Endothelial cell of umbilical vein (primary cell): Measurements from ENCODE around the gene TFDP1. TPM values are rescaled to one million over a fixed set of nuclear protein-coding genes. Genes with fewer than 3 reads are reported as not detected.
"Not testable (repeated sequence)": the region's sequence is repeated elsewhere in the genome, so short reads cannot be mapped to it uniquely, and the experiment has no call there.

ENCODE experiments used
- BruUV-seq: library from RNA; stranded (reverse); fragments of 400-500 nt; replicated peaks from 2 replicates; lab custom pipeline; 2021; lab: Mats Ljungman, UMichigan
- CTCF ChIA-PET: fragments of 300-600, 350-600 bp; sonication (Branson Sonifier 250); formaldehyde crosslinking; loops from one replicate; lab custom pipeline; 2021; ENCODE audit warnings: antibody characterized with exemption, inconsistent platforms; lab: Charles Lee
- POLR2A ChIA-PET: fragments of 300-600, 350-600 bp; sonication (Branson Sonifier 250); formaldehyde crosslinking; loops from one replicate; lab custom pipeline; 2021; ENCODE audit warnings: antibody characterized with exemption, inconsistent platforms; lab: Charles Lee
- DNase-seq: peaks from one replicate; pipeline ENCODE4 v3.0.0-alpha.2; 2011; ENCODE audit warnings: low read depth, low spot score
- FAIRE-seq: peaks from 2 replicates; lab custom pipeline; 2011; peaks lifted over from hg19 to GRCh38; lab: Jason Lieb, UNC
- H2AFZ ChIP-seq: 2 replicates; pipeline ENCODE4 v1.6.0; 2012; ENCODE audit warnings: low read depth, low read length, control low read depth, inconsistent platforms
- H3K27ac ChIP-seq: 2 replicates; pipeline ENCODE4 v1.5.1; 2011; ENCODE audit warnings: low read depth, mild to moderate bottlenecking, control low read depth, low read length, moderate library complexity; ENCODE audit not compliant: insufficient read depth
- H3K27me3 ChIP-seq, 2 experiments: 2 replicates each; pipeline versions ENCODE4 v1.6.0 to v1.6.1; 2011; ENCODE audit warnings: low read length in 2 of 2, mixed read lengths in 1 of 2; ENCODE audit not compliant: control insufficient read depth in 2 of 2, insufficient read depth in 2 of 2
- H3K36me3 ChIP-seq, 2 experiments: 2 replicates in 1 of 2; 3 replicates in 1 of 2; pipeline ENCODE4 v1.5.1; 2011; ENCODE audit warnings: low read length in 2 of 2, mild to moderate bottlenecking in 1 of 2, moderate library complexity in 1 of 2; ENCODE audit not compliant: control insufficient read depth in 2 of 2, insufficient read depth in 2 of 2; ENCODE audit errors: extremely low read depth in 1 of 2
- H3K4me1 ChIP-seq: 3 replicates; pipeline ENCODE4 v1.5.1; 2011; ENCODE audit warnings: mild to moderate bottlenecking, low read length; ENCODE audit not compliant: control insufficient read depth, insufficient read depth; ENCODE audit errors: extremely low read depth
- H3K4me2 ChIP-seq: 2 replicates; pipeline ENCODE4 v1.6.1; 2011; ENCODE audit warnings: low read length, control low read depth, mixed read lengths; ENCODE audit not compliant: insufficient read depth
- H3K4me3 ChIP-seq, 3 experiments: fragments of 200-600 bp in 1 of 3; sonication (generic), shearing (Covaris generic) in 1 of 3; replicated peaks in 1 of 3; 2 replicates each; pipeline ENCODE4 v1.5.1; 2011 to 2016; ENCODE audit warnings: control low read depth in 3 of 3, low read length in 3 of 3, mild to moderate bottlenecking in 2 of 3, inconsistent platforms in 1 of 3, low read depth in 1 of 3, moderate library complexity in 1 of 3; ENCODE audit not compliant: insufficient read depth in 1 of 3
- H3K79me2 ChIP-seq: 2 replicates; pipeline ENCODE4 v1.6.0; 2012; ENCODE audit warnings: low read length, inconsistent platforms; ENCODE audit not compliant: control insufficient read depth, insufficient read depth
- H3K9ac ChIP-seq: replicated peaks from 2 replicates; pipeline ENCODE3; 2011; ENCODE audit warnings: low read length, control low read depth; ENCODE audit not compliant: insufficient read depth; ENCODE audit errors: extremely low read depth
- H3K9me1 ChIP-seq: replicated peaks from 3 replicates; pipeline ENCODE4 v1.6.0; 2011; ENCODE audit warnings: mild to moderate bottlenecking, low read length; ENCODE audit not compliant: control insufficient read depth, insufficient read depth; ENCODE audit errors: extremely low read depth
- H3K9me3 ChIP-seq: replicated peaks from 2 replicates; pipeline ENCODE4 v1.5.1; 2012; ENCODE audit warnings: low read length, inconsistent platforms; ENCODE audit not compliant: control insufficient read depth, insufficient read depth
- H4K20me1 ChIP-seq: replicated peaks from 2 replicates; pipeline ENCODE3; 2011; ENCODE audit warnings: mild to moderate bottlenecking, low read length; ENCODE audit not compliant: control insufficient read depth, insufficient read depth; ENCODE audit errors: extremely low read depth
- CTCF ChIP-seq, 2 donors: IDR thresholded peaks; 1 replicate in 1 of 2; 2 replicates in 1 of 2; pipeline ENCODE4 v1.5.1; 2011; ENCODE audit warnings: low read length in 2 of 2, mild to moderate bottlenecking in 2 of 2, moderate library complexity in 2 of 2, control low read depth in 1 of 2, inconsistent platforms in 1 of 2, low read depth in 1 of 2; ENCODE audit not compliant: insufficient read depth in 1 of 2; ENCODE audit errors: extremely low read depth in 1 of 2
- JUN ChIP-seq: IDR thresholded peaks from 2 replicates; pipeline ENCODE4 v1.6.1; 2011; ENCODE audit warnings: borderline replicate concordance, low read depth; ENCODE audit not compliant: insufficient read length, insufficient read depth
- MAX ChIP-seq: IDR thresholded peaks from 2 replicates; pipeline ENCODE4 v1.6.1; 2011; ENCODE audit not compliant: insufficient read depth, insufficient read length
- MYC ChIP-seq: IDR thresholded peaks from one replicate; pipeline ENCODE4 v1.6.1; 2011; ENCODE audit warnings: mild to moderate bottlenecking, low read depth, low read length
- POLR2A ChIP-seq: IDR thresholded peaks from 2 replicates; pipeline ENCODE4 v1.6.1; 2012; ENCODE audit warnings: low read depth, mild to moderate bottlenecking, control low read depth, low read length
- POLR2AphosphoS5 ChIP-seq: IDR thresholded peaks from 2 replicates; pipeline ENCODE4 v1.6.1; 2012; ENCODE audit warnings: low read depth, mild to moderate bottlenecking, control low read depth, low read length, moderate library complexity; ENCODE audit not compliant: insufficient read depth
- dilution Hi-C: fragments of 300-500 bp; cut with MboI; formaldehyde crosslinking; loops from one replicate; pipeline ENCODE4 v1.15.0; 2019; ENCODE audit warnings: low sequenced_read_pairs; ENCODE audit not compliant: extremely low pct_ligation_motif_present
- intact Hi-C: fragments of 100-400 bp; cut with micrococcal nuclease; formaldehyde crosslinking; loops from one replicate; pipeline ENCODE4 v1.10.0; 2022
- polyA plus RNA-seq, 4 experiments: library from polyadenylated mRNA; depleted of rRNA in 3 of 4; stranded (reverse) in 3 of 4; unstranded in 1 of 4; fragments of >200 nt; gene quantifications; 2 replicates each; pipeline versions ENCODE4 v1.2.1 to v1.2.3, GENCODE V29; 2011 to 2012; ENCODE audit warnings: missing spikeins in 1 of 4
- total RNA-seq: library from RNA; stranded (reverse); gene quantifications from 2 replicates; pipeline ENCODE4 v1.2.3, GENCODE V29; 2021

TFDP1 gene
- total and polyA plus RNA-seq, 2 donors (not counting 3 experiments of a cell fraction or from before 2014, with no cell fraction given): 64.3 to 137 TPM

- intact Hi-C loops: loop anchor here (1.0 to 10.0 kb wide), 4 partner anchors 72 to 288 kb away; a partner anchor contains a TSS
- no peak overlapping the region for H3K9ac ChIP-seq
- H4K20me1 ChIP-seq: no peaks in the 10 kb centered on the region
- ChIA-PET POLR2A (no interaction called here), CTCF (interaction anchor here (0.9 to 3.9 kb wide), 32 partner anchors 8 to 620 kb away, joined by 3 to 70 read pairs (median 6); partner anchors contain the start of gene DCUN1D2)
- no peak overlapping the region for H2AFZ ChIP-seq
- H3K36me3 ChIP-seq: no peaks in the 10 kb centered on the region
- H3K27me3 ChIP-seq: peaks cover 0 to 1% of the 10 kb centered on the region in 2 experiments
- H3K4me2 ChIP-seq: no peak overlapping the region
- no peaks in the 10 kb centered on the region for H3K9me3 ChIP-seq
- H3K79me2 ChIP-seq: no peaks in the 10 kb centered on the region
- BruUV-seq: no TSS peak
- no peak overlapping the region for H3K27ac ChIP-seq
- DNase-seq: no peak
- no peaks in the 10 kb centered on the region for H3K4me1 ChIP-seq
- H3K9me1 ChIP-seq: no peaks in the 10 kb centered on the region
- no peak overlapping the region for H3K4me3 ChIP-seq
- TF ChIP-seq CTCF (IDR thresholded peaks at IDR 0.05; ENCODE audit: extremely low read depth in 1 of 2, insufficient read depth in 1 of 2, low read depth in 1 of 2, low read length in 2 of 2) (no peak), JUN (no peak), POLR2A (no peak), POLR2AphosphoS5 (no peak), MAX (no peak), MYC (no peak)
- dilution Hi-C loops: no loop called here
- no peak for FAIRE-seq
These were observed 21.7 kb upstream of the TFDP1 start for GRCh38 chr13:113562844-113563243.

- H3K27ac ChIP-seq, H2AFZ ChIP-seq, H3K27me3 ChIP-seq, H3K36me3 ChIP-seq, dilution Hi-C loops, BruUV-seq, POLR2A ChIA-PET, H3K9me1 ChIP-seq, H3K9me3 ChIP-seq, H3K4me3 ChIP-seq, H3K9ac ChIP-seq, H3K4me1 ChIP-seq, H3K4me2 ChIP-seq, H4K20me1 ChIP-seq, DNase-seq, H3K79me2 ChIP-seq: not testable (repeated sequence)
- FAIRE-seq: peak; percentile 33
- intact Hi-C loops: loop anchor here (5.0 to 10.0 kb wide), 2 partner anchors 166 to 289 kb away; no protein-coding TSS in a partner anchor
- CTCF ChIA-PET: interaction anchor here (1.6 to 3.9 kb wide), 2 partner anchors 68 to 105 kb away, joined by 6 to 70 read pairs; no protein-coding TSS in a partner anchor
These were observed 21.0 kb upstream of the TFDP1 start for GRCh38 chr13:113563511-113563910.
